ENCODE data around the gene SLC6A6. TPM values are rescaled to one million over a fixed set of nuclear protein-coding genes. Genes with fewer than 3 reads are reported as not detected.
A peak's percentile ranks its signal among the peaks of the same experiment; 100 is the strongest.
"Not testable (repeated sequence)": the region's sequence is repeated elsewhere in the genome, so short reads cannot be mapped to it uniquely, and the experiment has no call there.

SLC6A6 gene
- total RNA-seq, 1 donor from 2014 or later = 79.9 TPM

DNA sequence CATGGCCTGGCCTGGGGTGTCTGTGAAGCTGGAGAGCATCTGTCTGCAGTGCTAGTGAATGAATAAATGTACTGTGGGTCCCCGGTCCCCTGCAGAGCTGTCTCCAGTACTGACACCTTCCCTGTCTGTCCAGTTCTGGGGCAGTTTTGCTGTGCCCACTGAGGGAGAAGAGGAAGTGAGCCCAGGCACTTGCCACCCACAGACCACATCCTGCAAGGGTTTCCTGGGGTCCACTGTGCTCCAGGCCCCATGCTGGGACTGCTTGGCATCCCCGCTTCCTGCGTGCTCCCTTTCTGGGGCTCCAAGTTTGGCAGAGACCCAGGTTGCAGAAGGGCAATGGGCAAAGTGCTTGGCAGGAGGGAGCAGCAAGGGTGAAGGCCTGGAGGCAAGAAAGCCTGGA is 4.9 kb upstream of the SLC6A6 start:
- DNase-seq (ENCODE audit: low read depth) = no peak

DNA sequence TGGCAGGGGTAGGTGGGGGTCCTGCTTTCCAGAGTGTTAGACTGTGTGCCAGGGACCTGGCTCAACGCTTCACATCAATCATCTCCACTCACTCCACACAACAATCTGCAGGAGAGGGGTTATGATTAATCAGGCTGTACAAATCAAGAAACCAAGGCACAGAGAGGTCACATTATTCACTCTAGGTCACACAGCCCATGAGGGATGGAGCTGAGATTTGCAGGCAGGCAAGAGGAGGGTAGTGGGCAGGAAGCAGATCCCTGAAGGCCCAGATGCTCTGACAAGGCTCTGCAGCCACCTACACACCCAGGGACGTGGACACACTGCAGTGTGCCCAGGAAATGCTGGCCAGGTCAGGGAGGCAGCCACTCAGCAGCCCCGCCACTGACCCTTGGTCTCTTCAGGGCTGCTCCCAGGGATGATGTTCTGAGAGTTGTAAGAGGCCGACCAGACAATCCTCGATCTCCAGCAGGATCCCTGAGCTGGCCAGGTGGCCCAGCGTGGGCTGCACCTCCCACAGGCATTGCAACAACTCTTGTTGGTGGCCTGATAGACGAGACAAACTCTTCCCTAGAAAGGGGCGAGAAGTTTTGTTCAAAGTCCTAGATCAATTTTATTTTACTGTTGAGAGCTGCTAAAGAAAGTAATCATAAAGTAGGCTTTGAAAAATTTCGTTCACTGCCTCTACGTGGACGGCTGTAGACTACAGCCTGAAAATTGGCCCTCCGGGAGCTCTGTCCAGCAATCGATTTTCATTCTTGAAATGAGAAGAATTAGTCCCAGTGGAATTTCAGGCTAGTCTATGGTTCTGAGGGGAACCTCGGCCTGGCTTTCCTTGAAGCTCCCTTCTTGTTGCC is 4.2 kb upstream of the SLC6A6 start:
- no peak for DNase-seq (ENCODE audit: low read depth)

DNA sequence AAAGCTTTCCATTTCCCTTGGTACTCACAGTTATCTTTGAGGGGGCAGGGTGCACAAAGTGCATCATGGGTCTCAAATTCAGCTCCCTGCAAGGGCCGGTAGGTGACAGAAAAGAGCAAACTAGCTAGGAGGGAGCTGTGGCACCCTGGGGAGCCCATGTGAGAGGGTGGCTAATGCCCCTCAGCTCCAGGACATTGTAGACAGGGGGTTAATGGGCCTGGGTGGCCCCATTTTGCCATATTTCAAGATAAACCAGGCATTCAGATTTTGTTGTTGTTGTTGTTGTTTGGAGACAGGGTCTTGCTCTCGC is 3.7 kb upstream of the SLC6A6 start:
- DNase-seq (ENCODE audit: low read depth) = no peak

DNA sequence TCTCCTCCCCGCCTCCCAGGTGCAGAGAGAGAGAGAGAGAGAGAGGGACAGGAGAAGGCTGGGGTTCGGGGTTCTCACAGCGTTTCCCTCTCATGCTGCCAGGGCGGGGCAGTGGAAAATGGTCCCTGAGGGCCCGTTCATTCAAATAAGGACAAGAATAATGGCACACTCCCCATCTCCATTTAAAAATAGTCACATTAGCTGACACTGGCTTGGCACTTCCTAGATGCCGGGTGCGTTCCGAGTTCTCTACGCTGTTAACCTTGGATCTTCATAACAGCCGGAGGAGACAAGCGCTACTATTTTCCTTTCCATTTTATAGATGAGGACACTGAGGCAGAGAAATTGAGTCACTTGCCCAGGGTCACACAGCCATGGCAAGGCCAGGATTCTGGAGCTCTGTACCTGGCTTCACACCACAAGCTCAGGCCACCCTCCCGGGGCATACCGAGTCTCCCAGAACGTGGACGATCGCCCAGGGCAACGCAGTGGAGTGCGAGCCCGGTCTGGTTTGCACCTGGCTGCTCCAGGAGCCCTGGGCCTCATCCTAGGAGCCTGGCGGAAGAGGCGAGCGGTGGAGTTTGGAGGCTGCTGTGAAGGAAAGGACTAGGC is 608 bp upstream of the SLC6A6 start:
- DNase-seq (ENCODE audit: low read depth) = no peak

DNA sequence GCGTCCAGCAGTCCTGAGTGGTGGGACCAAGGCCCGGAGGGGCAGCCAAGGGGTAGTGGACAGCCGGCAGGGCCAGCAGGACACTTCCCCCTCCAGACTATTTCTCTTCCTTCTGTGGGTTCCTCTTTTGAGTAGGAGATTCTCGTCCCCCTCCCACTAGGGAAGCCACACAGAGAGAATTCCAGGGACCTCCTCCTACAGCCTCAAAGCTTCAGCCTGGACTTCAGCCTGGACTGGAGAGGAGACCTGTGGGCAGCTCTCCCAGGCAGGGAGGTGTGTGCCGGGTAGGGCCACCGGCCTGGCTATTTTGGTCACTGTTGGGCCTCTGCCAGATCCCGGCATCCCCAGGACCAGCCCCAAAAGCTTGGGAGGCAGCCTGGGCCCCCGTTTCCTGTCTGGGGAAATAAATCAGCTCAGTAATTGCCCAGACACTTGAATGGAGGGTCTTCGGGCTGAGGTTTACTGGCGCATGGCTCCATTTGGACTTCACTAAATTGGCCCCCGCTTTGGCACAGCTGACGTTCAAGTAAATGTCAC is 1.3 kb downstream of the SLC6A6 start:
- peak; percentile 69 for DNase-seq (ENCODE audit: low read depth)

DNA sequence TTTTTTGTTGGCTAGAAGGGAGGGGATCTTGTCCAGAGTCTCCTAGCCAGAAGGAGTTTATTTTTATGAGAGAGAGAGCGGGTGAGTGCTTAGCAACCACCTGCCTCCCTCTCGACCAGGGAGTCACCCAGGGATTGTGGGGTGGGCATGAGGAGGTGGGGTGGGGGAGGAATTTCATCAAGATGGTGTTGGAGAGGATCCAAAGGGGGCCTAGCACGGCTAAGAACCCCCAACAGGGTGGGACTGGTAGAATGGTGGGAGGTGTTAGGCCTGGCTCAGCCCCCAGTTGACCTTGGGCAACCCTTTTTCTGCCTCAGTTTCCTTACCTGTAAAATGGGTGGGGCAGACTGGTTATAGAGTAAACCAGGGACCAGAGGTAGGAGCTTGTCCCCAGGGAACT is 1.8 kb downstream of the SLC6A6 start:
- no peak for DNase-seq (ENCODE audit: low read depth)

DNA sequence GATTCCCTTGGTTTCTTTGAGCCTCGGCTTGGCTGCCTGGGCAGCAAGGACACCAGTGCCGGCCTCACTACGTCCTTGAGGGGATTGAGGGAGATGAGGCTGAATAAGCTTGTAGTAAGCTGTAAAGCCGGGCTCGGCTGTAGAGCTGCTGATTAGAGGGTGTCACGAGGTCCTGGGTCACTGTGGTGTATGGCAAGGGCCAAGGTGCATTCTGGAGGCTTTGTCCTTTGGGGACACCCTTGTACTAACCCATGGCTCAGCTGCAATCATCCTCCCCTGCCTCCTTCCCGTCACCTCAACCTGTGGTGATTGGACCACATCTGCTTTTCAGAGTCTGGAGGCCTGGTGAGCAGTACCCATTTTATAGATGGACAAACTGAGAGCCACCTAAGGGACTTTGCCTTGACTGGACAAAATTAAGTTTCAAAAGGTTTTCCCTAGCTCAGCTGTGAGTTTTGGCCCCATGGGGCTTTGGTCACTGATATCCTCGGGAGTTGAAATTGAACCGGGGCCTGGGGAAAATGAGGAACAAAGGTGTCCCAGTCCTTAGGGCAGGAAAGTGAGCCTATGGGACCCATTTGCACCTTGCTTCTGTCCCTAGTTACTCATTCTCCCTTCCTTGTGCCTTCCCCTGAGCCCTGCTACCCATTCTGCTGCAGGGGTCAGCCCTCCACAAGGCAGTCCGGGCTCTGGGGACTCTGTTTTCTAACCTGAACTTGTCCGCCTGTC is 2.4 kb downstream of the SLC6A6 start:
- DNase-seq (ENCODE audit: low read depth) = no peak

DNA sequence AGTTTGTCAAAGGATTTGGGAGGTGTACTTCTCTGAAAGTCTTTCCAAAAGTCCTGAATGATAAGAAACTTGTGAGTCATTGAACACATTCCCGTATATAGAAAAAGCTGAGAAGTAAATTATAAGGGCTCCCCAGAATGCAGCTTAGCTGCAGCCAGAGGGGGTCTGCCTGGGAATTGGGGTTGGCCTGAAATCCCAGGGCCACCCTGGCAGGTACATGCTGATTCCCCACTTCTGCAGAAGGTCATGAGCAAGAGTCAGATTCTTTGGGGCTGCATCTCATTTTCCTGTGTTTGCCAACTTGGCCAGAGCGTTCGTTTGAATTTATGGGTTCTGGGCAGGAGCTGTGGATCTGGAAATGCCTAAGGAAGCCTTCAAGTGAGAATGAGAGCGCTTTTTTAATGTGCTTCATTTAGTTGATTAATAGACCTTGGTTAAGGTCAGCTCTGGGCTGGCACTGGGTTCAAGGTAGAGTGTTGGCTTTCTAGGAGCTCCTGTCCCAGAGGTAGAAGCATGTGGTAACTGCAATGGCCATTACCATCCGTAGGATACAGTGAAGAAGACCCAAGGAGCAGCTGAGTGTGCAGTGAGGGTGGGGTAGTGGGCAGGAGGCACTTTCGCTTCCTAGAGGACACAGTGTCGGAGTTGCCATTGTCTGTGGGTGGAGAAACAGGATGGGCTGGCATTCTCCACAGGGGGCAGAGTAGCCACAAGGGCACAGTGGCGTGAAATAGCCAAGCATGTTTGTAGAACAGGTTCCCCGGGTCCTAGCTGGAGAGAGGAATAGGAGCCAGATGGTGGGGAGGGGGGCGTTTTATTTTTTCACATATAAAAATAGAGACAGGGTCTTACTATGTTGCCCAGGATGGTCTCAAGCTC is 3.2 kb downstream of the SLC6A6 start:
- DNase-seq (ENCODE audit: low read depth) = no peak

DNA sequence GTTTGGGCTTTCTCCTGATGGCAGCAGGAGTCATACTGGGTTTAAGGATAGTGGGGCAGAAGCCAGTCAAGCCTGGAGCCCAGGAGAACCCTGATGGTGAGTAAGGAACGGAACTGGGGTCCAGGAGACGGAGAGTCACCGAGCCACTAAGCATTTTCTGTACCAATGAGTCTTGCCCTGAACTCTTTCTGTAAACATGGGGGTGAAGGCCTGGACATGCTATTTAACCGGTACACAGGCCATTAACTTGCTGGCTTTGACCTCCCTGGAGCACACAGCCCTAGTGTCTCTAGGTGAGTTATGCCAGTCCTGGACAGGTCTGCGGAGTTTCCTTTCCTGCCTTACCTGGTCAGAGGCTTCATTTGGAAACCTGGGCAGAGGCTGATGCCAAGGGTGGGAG is 3.9 kb downstream of the SLC6A6 start:
- DNase-seq (ENCODE audit: low read depth) = no peak

DNA sequence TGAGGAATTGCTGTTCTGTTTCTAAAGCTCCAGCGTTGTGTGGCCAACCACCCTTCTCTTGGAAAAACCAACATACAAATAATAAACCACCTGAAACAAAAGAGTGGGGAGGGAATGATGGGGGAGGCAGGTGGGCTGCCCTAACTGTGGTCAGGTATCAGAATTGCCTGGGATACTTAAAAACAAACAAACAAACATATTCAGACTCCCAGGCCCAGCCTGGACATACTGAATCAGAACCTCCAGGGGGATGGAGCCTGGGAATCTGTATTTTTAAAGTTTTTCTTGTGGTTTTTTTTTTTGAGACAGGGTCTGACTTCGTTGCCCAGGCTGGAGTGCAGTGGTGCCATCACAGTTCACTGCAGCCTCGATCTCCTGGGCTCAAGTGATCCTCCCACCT is 4.4 kb downstream of the SLC6A6 start:
- no peak for DNase-seq (ENCODE audit: low read depth)

DNA sequence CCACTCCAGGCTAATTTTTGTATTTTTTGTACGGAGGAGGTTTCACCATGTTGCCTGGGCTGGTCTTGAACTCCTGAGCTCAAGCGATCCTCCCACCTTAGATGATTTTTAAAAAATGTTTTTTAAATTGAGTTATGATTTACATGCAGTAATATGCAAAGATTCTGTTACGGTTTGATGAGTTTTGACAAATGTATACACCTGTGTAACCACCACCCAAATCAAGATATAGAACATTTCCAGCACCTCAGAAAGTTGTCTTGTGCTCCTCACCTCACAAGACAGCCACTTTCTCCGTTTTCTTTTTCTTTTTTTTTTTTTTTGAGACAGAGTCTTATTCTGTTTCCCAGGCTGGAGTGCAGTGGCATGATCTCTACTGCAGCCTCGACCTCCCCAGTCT is 4.8 kb downstream of the SLC6A6 start:
- DNase-seq (ENCODE audit: low read depth) = no peak

DNA sequence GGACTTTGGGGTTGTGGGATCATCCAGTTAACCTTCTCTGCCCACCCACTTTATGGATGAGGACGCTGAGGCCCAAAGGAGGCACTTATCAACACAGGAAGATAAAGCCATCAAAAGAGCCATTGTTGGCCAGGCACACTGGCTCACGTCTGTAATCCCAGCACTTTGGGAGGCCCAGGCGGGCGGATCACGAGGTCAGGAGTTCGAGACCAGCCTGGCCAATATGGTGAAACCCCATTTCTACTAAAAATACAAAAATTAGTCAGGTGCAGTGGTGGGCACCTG is 7.3 kb downstream of the SLC6A6 start:
- not testable (repeated sequence) for DNase-seq (ENCODE audit: low read depth)

DNA sequence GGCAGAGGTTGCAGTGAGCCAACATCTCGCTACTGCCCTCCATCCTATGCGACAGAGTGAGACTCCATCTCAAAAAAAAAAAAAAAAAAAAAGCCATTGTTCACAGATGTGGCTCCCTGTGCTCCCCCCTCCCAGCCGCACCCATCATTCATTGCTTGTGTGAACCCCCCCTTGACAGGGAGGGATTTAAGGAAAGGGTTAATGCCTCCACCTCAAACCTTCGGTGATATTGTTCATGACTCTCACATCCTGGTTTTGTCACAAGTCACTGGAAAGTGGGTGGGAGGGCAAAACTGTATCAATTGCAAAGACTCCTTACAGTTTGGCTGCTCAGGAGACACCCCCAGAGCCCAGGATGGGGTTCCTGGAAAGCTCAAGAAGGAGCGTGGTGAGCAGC is 7.7 kb downstream of the SLC6A6 start:
- DNase-seq (ENCODE audit: low read depth) = no peak

DNA sequence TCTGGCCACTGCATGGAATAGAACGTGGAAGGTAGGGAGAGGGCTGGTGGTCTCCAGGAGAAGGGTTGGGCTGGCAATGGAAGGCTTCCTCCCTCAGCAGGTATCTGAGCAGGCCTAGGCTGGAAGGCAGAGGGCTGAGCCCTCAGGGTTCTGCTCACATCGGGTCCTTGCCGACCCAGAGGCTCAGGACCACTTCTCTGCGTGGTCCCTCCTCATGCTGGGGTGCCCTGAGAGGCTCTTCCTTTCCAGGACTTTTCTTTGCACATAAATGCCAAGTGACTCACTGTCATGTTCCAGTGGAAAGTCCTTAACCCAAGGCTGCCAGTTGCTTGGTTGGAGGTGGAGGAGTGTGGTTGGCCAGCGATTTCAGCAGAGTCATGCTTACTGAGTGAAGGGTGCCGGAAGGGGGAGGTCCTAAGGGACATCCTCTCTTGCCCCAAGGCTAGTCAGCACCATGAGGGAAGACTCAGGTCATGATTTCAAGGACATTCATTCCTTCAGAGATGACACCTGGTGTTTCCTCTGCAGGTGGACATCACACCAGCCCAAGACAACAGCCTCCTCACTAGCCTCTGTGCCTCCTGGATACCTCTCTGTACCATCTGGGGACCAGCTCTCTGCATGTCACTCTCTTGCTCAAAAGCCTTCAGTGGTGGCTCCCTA is 8.2 kb downstream of the SLC6A6 start:
- peak; percentile 90 for DNase-seq (ENCODE audit: low read depth)

DNA sequence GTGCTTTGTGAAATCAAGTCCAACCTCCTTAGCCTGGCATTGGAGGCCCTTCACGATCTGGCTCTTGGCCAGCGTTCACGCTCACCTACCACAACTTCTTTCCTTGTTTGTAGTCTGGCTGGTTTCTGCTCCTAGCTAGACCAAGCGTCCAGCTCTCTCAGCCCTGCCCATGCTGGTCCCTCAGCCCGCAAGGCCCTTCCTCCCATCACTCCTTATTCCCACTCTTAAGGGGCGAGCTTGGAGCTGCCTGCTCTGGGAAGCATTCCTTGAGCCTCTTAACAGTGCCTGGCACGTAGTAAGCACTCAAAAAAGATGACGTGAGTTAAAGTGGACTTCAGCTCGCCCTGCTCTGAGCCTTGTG is 8.7 kb downstream of the SLC6A6 start:
- no peak for DNase-seq (ENCODE audit: low read depth)

DNA sequence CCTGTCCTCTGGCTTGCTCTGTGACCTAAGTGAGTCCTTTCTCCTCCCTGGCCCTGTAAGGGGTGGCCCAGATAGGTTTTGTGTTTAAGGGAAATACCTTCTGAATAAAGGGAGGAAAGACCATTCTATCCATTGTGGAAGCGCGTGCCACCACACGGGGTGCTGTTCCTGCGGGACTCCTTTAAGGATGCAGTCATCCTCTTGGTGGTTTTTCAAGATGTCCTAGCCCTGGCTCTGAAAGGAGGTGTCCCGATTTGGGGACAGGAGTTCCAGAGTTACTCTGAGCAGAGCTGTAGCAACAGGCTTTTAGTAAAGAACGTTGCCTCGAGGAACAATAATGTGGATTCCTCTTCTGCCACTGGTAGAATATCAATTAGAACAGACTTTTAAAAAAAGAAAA is 9.6 kb downstream of the SLC6A6 start:
- no peak for DNase-seq (ENCODE audit: low read depth)

DNA sequence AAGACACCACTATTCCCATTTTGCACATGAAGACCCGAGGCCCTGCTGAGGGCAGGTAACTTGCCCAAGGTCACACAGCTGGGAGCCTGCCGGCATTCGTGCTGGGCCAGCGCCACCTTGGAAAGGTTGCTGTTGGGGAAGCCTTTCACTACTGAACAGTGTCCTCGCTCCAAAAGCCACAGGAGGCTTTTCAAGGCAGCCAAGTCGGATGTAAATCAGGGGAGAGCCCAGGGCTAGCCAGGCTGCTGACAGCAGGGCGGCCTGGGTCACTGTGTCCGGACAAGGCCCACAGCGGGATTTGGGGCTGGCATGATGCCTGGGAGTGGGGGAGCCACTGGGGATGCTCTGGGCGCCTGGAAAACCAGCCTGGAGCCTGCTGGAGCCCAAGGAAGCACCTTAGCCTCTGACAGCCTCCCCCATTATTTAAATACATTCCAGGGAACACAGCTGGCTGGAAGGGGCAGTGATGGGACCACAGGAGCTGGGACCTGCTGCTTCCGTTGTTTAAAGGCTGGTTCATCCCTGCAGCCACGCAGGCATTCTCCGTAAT is 10.5 kb downstream of the SLC6A6 start:
- DNase-seq (ENCODE audit: low read depth) = no peak

DNA sequence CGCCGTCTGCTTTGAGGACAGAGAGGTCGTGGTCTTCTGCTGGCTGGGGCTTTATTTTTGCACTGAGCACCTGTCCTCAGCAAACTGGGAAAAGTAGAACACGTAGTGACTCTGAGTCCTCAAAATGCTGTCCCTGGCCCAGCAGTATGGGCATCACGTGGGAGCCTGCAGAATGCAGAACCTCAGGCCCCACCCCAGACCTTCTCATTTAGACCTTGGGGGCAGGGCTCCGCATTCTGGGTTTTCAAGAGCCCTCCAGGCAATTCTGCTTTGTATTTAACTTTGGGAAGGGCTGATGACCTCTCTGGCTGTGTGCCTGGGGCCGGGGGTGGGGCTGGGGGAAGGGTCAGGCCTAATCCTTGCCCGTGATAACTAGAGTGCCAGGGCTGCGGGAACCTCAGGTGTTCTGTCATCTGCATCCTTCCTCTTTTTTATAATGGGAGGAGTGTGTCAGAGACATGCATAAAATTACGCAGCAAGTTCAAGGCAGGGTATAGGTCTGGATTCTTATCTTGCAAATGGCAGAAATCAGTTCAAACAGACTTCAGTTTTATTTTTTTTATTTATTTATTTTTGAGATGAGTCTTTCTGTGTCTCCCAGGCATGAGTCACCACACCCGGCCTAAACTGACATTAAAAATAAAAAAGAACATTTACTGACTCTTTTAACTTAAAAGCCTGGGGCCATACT is 11.1 kb downstream of the SLC6A6 start:
- DNase-seq (ENCODE audit: low read depth) = peak; percentile 72

DNA sequence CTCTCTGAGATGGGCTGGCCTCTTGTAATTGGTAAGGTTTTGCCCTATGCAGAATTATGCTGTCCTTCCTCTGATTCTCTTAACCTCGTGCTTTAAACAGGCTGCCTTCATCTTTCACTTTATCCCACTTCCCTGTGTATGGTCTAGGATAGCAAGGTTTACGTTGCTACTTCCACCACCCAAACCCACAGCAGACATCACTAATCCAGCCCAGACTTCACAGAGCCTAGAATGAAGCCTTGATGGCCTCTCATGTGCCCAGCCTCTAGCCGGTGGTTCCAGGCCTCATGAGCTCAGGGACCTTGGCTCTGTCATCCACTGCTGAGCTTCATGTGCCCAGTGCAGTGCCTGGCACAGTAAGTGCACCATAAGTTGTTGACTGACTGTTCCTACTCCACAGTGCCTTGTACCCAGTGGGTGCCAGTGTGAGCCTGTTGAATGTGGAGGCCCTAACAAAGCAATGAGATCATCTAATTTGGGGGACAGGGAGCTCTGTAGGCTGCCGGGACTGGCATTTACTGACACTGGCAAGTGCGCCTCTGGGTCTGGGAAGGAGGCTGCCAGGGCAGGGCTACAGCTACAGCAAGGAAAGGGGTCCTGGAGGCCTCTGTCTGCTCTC is 12.5 kb downstream of the SLC6A6 start:
- no peak for DNase-seq (ENCODE audit: low read depth)

DNA sequence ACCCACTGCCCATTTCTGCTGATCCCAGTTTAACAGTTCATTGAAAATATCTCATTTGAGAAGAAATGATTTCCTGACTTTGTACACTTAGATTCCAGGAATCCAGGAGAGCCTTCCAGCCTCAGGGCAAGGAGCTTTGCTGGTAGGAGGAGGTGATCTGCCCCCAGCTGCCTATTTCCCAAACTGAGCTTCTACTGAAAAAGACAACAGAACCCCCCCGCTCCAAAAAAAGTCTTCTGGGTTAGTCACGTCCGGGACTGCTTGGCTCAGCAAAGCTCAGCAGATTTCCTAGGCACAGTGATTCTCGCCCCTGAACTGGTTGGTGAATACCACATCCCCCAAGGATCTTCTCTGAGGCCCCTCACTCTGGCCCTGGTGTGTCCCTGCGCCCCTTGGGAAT is 13.1 kb downstream of the SLC6A6 start:
- DNase-seq (ENCODE audit: low read depth) = no peak

Data from myocyte (in vitro differentiated cells).